Loucy (cell line): ENCODE results near the gene PRKACA.

Source experiments
- CTCF ChIP-seq: fragments of 200-600 bp; sonication (generic); conservative IDR thresholded peaks from 2 replicates; pipeline ENCODE4 v1.5.1; 2014; ENCODE audit warnings: mild to moderate bottlenecking, antibody characterized with exemption, low read length
- EZH2phosphoT487 ChIP-seq: fragments of 200-600 bp; IDR thresholded peaks from 2 replicates; pipeline ENCODE4 v1.6.1; 2018; ENCODE audit warnings: antibody characterized with exemption, mild to moderate bottlenecking, moderate library complexity, borderline replicate concordance

GRCh38 chr19:14138576-14139265 is 21.2 kb upstream of the PRKACA start:
- TF ChIP-seq CTCF (no peak), EZH2phosphoT487 (no peak)
